Skin epidermis (tissue), 12 donors: ENCODE data around the gene MLF2.
A peak's percentile ranks its signal among the peaks of the same experiment; 100 is the strongest.

Source experiments
- H3K27ac ChIP-seq, 21 experiments: fragments of 200-600 bp; sonication (generic) in 11 of 21; one replicate each; pipeline ENCODE4 v1.5.0; 2020; ENCODE audit warnings: mild to moderate bottlenecking in 3 of 21, inconsistent platforms in 2 of 21, moderate library complexity in 2 of 21
- H3K4me3 ChIP-seq, 7 experiments: fragments of 200-600 bp; sonication (generic) in 2 of 7; one replicate each; pipeline ENCODE4 v1.5.0; 2020; ENCODE audit warnings: inconsistent platforms in 2 of 7, mild to moderate bottlenecking in 2 of 7, moderate library complexity in 1 of 7

The MLF2 gene

GRCh38 chr12:6779708-6780432 lies 26.9 kb upstream of the MLF2 start:
- H3K4me3 ChIP-seq, result no peak overlapping the region
- peak overlapping the region in 3 of 21 experiments; percentile 13 to 55 (median 28) for H3K27ac ChIP-seq

- peak overlapping the region in 12 of 21 experiments; percentile 2 to 66 (median 40) for H3K27ac ChIP-seq
Observed at GRCh38 chr12:6778574-6779550, 25.9 kb upstream of the MLF2 start.

GRCh38 chr12:6778217-6778573 lies 25.3 kb upstream of the MLF2 start:
- Histone ChIP-seq H3K27ac (peak overlapping the region in 12 of 21 experiments; percentile 2 to 66 (median 40)), H3K4me3 (peak overlapping the region in 4 of 7 experiments; percentile 13 to 37 (median 30))

More at GRCh38 chr12:6778574-6779550, 25.9 kb upstream of the MLF2 start:
- H3K4me3 ChIP-seq, result peak overlapping the region; percentile 4 to 37 (median 26)

- Histone ChIP-seq H3K4me3 (no peak overlapping the region), H3K27ac (no peak overlapping the region)
Observed at GRCh38 chr12:6777386-6777785, 24.4 kb upstream of the MLF2 start.

GRCh38 chr12:6775185-6776174 lies 22.5 kb upstream of the MLF2 start:
- peak overlapping the region in 1 of 7 experiments; percentile 6 for H3K4me3 ChIP-seq
- H3K27ac ChIP-seq, result peak overlapping the region in 7 of 21 experiments; percentile 1 to 86 (median 23)

GRCh38 chr12:6774499-6775062 lies 21.6 kb upstream of the MLF2 start:
- Histone ChIP-seq H3K4me3 (peak overlapping the region in 1 of 7 experiments; percentile 27), H3K27ac (peak overlapping the region in 8 of 21 experiments; percentile 18 to 86 (median 60))

- H3K27ac ChIP-seq, result peak overlapping the region in 12 of 21 experiments; percentile 18 to 86 (median 56)
- H3K4me3 ChIP-seq, result peak overlapping the region; percentile 5 to 35 (median 18)
Observed at GRCh38 chr12:6773590-6774351, 20.8 kb upstream of the MLF2 start.

- Histone ChIP-seq H3K27ac (peak overlapping the region in 13 of 21 experiments; percentile 18 to 86 (median 55)), H3K4me3 (peak overlapping the region in 6 of 7 experiments; percentile 5 to 35 (median 20))
Observed at GRCh38 chr12:6772726-6773589, 20.0 kb upstream of the MLF2 start.

GRCh38 chr12:6772331-6772695 lies 19.4 kb upstream of the MLF2 start, which contains the start of gene LAG3:
LAG3 (plus strand) TSS chr12:6772520; CDS start chr12:6772853, 333 bp downstream.
- peak within 1 kb of the TSS in 13 of 21 experiments; percentile 12 to 86 (median 51) for H3K27ac ChIP-seq
- peak within 1 kb of the TSS in 6 of 7 experiments; percentile 5 to 35 (median 20) for H3K4me3 ChIP-seq

- peak overlapping the region in 12 of 21 experiments; percentile 10 to 86 (median 51) for H3K27ac ChIP-seq
- peak overlapping the region in 1 of 7 experiments; percentile 27 for H3K4me3 ChIP-seq
Observed at GRCh38 chr12:6771509-6772330, 18.8 kb upstream of the MLF2 start.

- Histone ChIP-seq H3K4me3 (no peak overlapping the region), H3K27ac (peak overlapping the region in 6 of 21 experiments; percentile 10 to 86 (median 26))
Observed at GRCh38 chr12:6771091-6771495, 18.2 kb upstream of the MLF2 start.

- Histone ChIP-seq H3K27ac (peak overlapping the region in 5 of 21 experiments; percentile 10 to 28 (median 26)), H3K4me3 (no peak overlapping the region)
Observed at GRCh38 chr12:6770600-6770999, 17.7 kb upstream of the MLF2 start.

- H3K27ac ChIP-seq, result peak overlapping the region in 3 of 21 experiments; percentile 19 to 28 (median 27)
- H3K4me3 ChIP-seq, result no peak overlapping the region
Observed at GRCh38 chr12:6770094-6770493, 17.2 kb upstream of the MLF2 start.

GRCh38 chr12:6769666-6770065 lies 16.7 kb upstream of the MLF2 start:
- no peak overlapping the region for H3K4me3 ChIP-seq

GRCh38 chr12:6768990-6769389 lies 16.0 kb upstream of the MLF2 start:
- H3K27ac ChIP-seq, result peak overlapping the region in 7 of 21 experiments; percentile 15 to 91 (median 82)
- peak overlapping the region in 1 of 7 experiments; percentile 80 for H3K4me3 ChIP-seq

More at GRCh38 chr12:6769666-6770065, 16.7 kb upstream of the MLF2 start:
- H3K27ac ChIP-seq, result peak overlapping the region in 3 of 21 experiments; percentile 14 to 82 (median 19)
